H1 (cell line): ENCODE data around the gene YAF2. TPM values are rescaled to one million over a fixed set of nuclear protein-coding genes. Genes with fewer than 3 reads are reported as not detected.

Experiments used
- GABPA ChIP-seq: IDR thresholded peaks from 2 replicates; pipeline ENCODE4 v1.6.1; 2011; ENCODE audit warnings: mild to moderate bottlenecking, low read length, moderate library complexity, borderline replicate concordance; ENCODE audit not compliant: insufficient read depth
- polyA plus RNA-seq, 7 experiments: library from polyadenylated mRNA; depleted of rRNA in 3 of 7; stranded (reverse) in 5 of 7; unstranded in 2 of 7; fragments of >200 nt in 5 of 7; fragments of 200-250 nt in 2 of 7; gene quantifications; 1 replicate in 5 of 7; 2 replicates in 1 of 7; 4 replicates in 1 of 7; pipeline versions ENCODE4 v1.2.1 to v1.2.3, GENCODE V29; 2011 to 2013; ENCODE audit warnings: missing spikeins in 2 of 7, mixed read lengths in 2 of 7
- total RNA-seq: library from RNA; stranded (reverse); fragmentation: NEBNext Ultra II Directional; extraction: Animal tissue kit (Norgen Biotek cat#: 25700); gene quantifications from 2 replicates; pipeline ENCODE4 v1.2.1, GENCODE V29; 2021

The YAF2 gene
- total and polyA plus RNA-seq, 2 of the 8 experiments (the other 6 are each of a cell fraction or from before 2014, with no cell fraction given): 0.50 to 2.2 TPM

GRCh38 chr12:42208574-42208973 is 29.5 kb downstream of the YAF2 start (continued):
- no peak for TF ChIP-seq GABPA
